ENCODE results near the gene NDUFA7. TPM values are rescaled to one million over a fixed set of nuclear protein-coding genes. Genes with fewer than 3 reads are reported as not detected.
A peak's percentile ranks its signal among the peaks of the same experiment; 100 is the strongest.
"Not testable (repeated sequence)": the region's sequence is repeated elsewhere in the genome, so short reads cannot be mapped to it uniquely, and the experiment has no call there.

The NDUFA7 gene
- total RNA-seq, 2 donors from 2014 or later = 54.5 to 73.1 TPM

- H3K36me3 Mint-ChIP-seq; H3K9me3 Mint-ChIP-seq; H3K27ac Mint-ChIP-seq; ATAC-seq; DNase-seq (ENCODE audit: low spot score in 2 of 2): not testable (repeated sequence)
These were observed 28.6 kb upstream of the NDUFA7 start for GRCh38 chr19:8349629-8350372.

- ATAC-seq (peak in 1 of 2 donors; percentile 1), DNase-seq (ENCODE audit: low spot score in 2 of 2) (no peak)
- H3K36me3 Mint-ChIP-seq = no peaks in the 10 kb centered on the region
- H3K9me3 Mint-ChIP-seq = no peaks in the 10 kb centered on the region
- peak overlapping the region in 1 of 2 donors; percentile 56 for H3K27ac Mint-ChIP-seq
These were observed 22.3 kb upstream of the NDUFA7 start for GRCh38 chr19:8343483-8343844.

GRCh38 chr19:8342684-8343482, 21.7 kb upstream of the NDUFA7 start, which contains the start of gene KANK3:
Gene KANK3 (minus strand): TSS chr19:8343262. CDS start chr19:8337828, 5,434 bp downstream.
- Mint-ChIP-seq H3K36me3 (no peaks in the 10 kb centered on the region), H3K27ac (peak within 1 kb of the TSS in 1 of 2 donors; percentile 56), H3K9me3 (no peaks in the 10 kb centered on the region)
- ATAC-seq = peak; percentile 100
- peak; percentile 94 to 95 for DNase-seq (ENCODE audit: low spot score in 2 of 2)

GRCh38 chr19:8342316-8342683, 21.1 kb upstream of the NDUFA7 start:
- Mint-ChIP-seq H3K9me3 (no peaks in the 10 kb centered on the region), H3K27ac (no peak overlapping the region), H3K36me3 (no peaks in the 10 kb centered on the region)
- DNase-seq (ENCODE audit: low spot score in 2 of 2) = no peak
- ATAC-seq = no peak

GRCh38 chr19:8341504-8341903, 20.3 kb upstream of the NDUFA7 start:
- H3K27ac Mint-ChIP-seq; H3K9me3 Mint-ChIP-seq; DNase-seq (ENCODE audit: low spot score in 2 of 2); ATAC-seq; H3K36me3 Mint-ChIP-seq: not testable (repeated sequence)

- Mint-ChIP-seq H3K36me3 (no peaks in the 10 kb centered on the region), H3K27ac (peak overlapping the region in 1 of 2 donors; percentile 50), H3K9me3 (no peaks in the 10 kb centered on the region)
- DNase-seq (ENCODE audit: low spot score in 2 of 2) = no peak
- no peak for ATAC-seq
These were observed 19.3 kb upstream of the NDUFA7 start for GRCh38 chr19:8340341-8341096.

- no peak for ATAC-seq
- no peak for DNase-seq (ENCODE audit: low spot score in 2 of 2)
- Mint-ChIP-seq H3K36me3 (no peaks in the 10 kb centered on the region), H3K9me3 (no peaks in the 10 kb centered on the region), H3K27ac (no peak overlapping the region)
These were observed 17.7 kb upstream of the NDUFA7 start for GRCh38 chr19:8338835-8339234.

GRCh38 chr19:8337728-8338127, 16.6 kb upstream of the NDUFA7 start:
- Mint-ChIP-seq H3K36me3 (no peaks in the 10 kb centered on the region), H3K27ac (no peak overlapping the region), H3K9me3 (no peaks in the 10 kb centered on the region)
- no peak for ATAC-seq
- no peak for DNase-seq (ENCODE audit: low spot score in 2 of 2)

- no peak overlapping the region for H3K27ac Mint-ChIP-seq
- H3K9me3 Mint-ChIP-seq = no peaks in the 10 kb centered on the region
- DNase-seq (ENCODE audit: low spot score in 2 of 2) = no peak
- ATAC-seq = no peak
- no peaks in the 10 kb centered on the region for H3K36me3 Mint-ChIP-seq
These were observed 15.5 kb upstream of the NDUFA7 start for GRCh38 chr19:8336660-8337059.

- H3K9me3 Mint-ChIP-seq = no peaks in the 10 kb centered on the region
- DNase-seq (ENCODE audit: low spot score in 2 of 2) (no peak), ATAC-seq (no peak)
- H3K36me3 Mint-ChIP-seq = no peaks in the 10 kb centered on the region
- no peak overlapping the region for H3K27ac Mint-ChIP-seq
These were observed 14.9 kb upstream of the NDUFA7 start for GRCh38 chr19:8336072-8336569.

- ATAC-seq (peak; percentile 53 to 61), DNase-seq (ENCODE audit: low spot score in 2 of 2) (peak in 1 of 2 donors; percentile 57)
- no peaks in the 10 kb centered on the region for H3K9me3 Mint-ChIP-seq
- no peaks in the 10 kb centered on the region for H3K36me3 Mint-ChIP-seq
- no peak overlapping the region for H3K27ac Mint-ChIP-seq
These were observed 14.3 kb upstream of the NDUFA7 start for GRCh38 chr19:8335343-8336071.

- no peaks in the 10 kb centered on the region for H3K9me3 Mint-ChIP-seq
- no peaks in the 10 kb centered on the region for H3K36me3 Mint-ChIP-seq
- DNase-seq (ENCODE audit: low spot score in 2 of 2) = peak in 1 of 2 donors; percentile 62
- H3K27ac Mint-ChIP-seq = no peak overlapping the region
- ATAC-seq = peak; percentile 63 to 77
These were observed 13.5 kb upstream of the NDUFA7 start for GRCh38 chr19:8334458-8335342.

GRCh38 chr19:8333767-8334457, 12.7 kb upstream of the NDUFA7 start:
- H3K36me3 Mint-ChIP-seq = no peaks in the 10 kb centered on the region
- no peak overlapping the region for H3K27ac Mint-ChIP-seq
- ATAC-seq (no peak), DNase-seq (ENCODE audit: low spot score in 2 of 2) (no peak)
- H3K9me3 Mint-ChIP-seq = no peaks in the 10 kb centered on the region

- no peak for ATAC-seq
- H3K9me3 Mint-ChIP-seq = no peaks in the 10 kb centered on the region
These were observed 12.0 kb upstream of the NDUFA7 start for GRCh38 chr19:8332976-8333766.

More at GRCh38 chr19:8332976-8333766, 12.0 kb upstream of the NDUFA7 start:
- Mint-ChIP-seq H3K36me3 (no peaks in the 10 kb centered on the region), H3K27ac (no peak overlapping the region)
- DNase-seq (ENCODE audit: low spot score in 2 of 2) = no peak

All from activated naive CD4-positive, alpha-beta T cell treated with anti-CD3 and anti-CD28 coated beads, Interleukin-2, amount 50 U/mL, for 72 hours (primary cell).